Posterior cingulate gyrus (tissue), 11 donors: Measurements from ENCODE around the gene TERB2.
"Not testable (repeated sequence)": the region's sequence is repeated elsewhere in the genome, so short reads cannot be mapped to it uniquely, and the experiment has no call there.

ENCODE experiments used
- DNase-seq, 10 donors: peaks; one replicate each; pipeline versions ENCODE4 v3.0.0 to v3.0.0-alpha.2; 2020 to 2021; ENCODE audit warnings: mixed read lengths in 3 of 10
- intact Hi-C: fragments of 100-400 bp; cut with DNase I; formaldehyde crosslinking; loops from one replicate; pipeline ENCODE4 v1.15.1; 2023

Gene TERB2

GRCh38 chr15:44999105-44999504 is 42.6 kb downstream of the TERB2 start:
- intact Hi-C loops: no loop called here
- no peak for DNase-seq

DNA sequence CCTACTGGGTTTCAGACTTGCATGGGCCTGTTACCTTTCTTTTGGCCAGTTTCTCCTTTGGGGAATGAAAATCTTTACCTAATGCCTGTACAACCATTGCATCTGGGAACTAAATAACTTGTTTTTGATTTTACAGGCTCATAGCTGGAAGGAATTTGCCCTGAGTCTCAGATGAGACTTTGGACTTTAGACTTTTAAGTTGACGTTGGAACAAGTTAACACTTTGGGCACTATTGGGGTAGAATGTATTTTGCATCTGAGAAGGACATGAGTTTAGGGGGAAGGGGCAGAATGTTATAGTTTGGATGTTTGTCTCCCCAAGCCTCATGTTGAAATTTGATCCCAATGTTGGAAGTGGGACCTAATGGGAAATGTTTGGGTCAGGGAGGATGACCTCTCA is 44.7 kb downstream of the TERB2 start:
- intact Hi-C loops: not testable (repeated sequence)

DNA sequence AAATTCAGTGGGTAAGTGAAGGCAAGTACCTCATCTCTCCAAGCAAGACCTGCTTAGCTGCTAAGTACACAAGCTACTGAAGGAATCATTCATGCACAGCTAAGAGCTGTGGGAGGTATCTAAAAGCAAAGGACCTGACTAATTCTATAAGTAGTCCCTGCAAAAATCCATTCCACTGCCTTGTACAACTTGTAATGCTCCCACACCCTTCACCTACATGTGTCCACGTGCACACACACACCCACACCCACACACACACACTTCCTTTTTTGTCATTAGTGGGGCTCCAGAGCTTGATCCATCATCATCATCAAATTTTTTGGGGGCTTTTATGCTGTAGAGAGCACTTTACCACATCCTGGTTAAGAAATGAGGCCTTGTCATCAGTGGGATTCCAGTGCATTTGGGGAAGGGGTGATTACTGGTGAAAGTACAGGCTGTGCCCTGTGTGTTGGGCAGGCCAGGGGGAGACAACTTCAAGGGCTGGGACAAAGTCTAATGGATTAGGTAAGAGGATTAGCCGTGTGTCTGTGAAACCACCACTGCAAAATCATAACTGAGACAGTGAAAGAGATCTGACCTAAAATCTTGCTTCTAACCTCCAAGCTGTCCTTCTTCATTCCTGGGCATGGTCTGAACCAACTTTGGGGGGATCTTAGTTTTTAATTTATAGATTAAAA is 47.4 kb downstream of the TERB2 start:
- DNase-seq, intact Hi-C loops: not testable (repeated sequence)

More for the DNA sequence above, 44.7 kb downstream of the TERB2 start:
- not testable (repeated sequence) for DNase-seq

- DNase-seq, intact Hi-C loops: not testable (repeated sequence)
Observed at GRCh38 chr15:45004590-45005175, 48.2 kb downstream of the TERB2 start.

GRCh38 chr15:45009046-45009445 is 52.6 kb downstream of the TERB2 start:
- intact Hi-C loops: no loop called here
- DNase-seq: no peak

GRCh38 chr15:45015114-45015513 is 58.6 kb downstream of the TERB2 start:
- DNase-seq, intact Hi-C loops: not testable (repeated sequence)

GRCh38 chr15:45020222-45020900 is 63.9 kb downstream of the TERB2 start:
- intact Hi-C loops, DNase-seq: not testable (repeated sequence)

DNA sequence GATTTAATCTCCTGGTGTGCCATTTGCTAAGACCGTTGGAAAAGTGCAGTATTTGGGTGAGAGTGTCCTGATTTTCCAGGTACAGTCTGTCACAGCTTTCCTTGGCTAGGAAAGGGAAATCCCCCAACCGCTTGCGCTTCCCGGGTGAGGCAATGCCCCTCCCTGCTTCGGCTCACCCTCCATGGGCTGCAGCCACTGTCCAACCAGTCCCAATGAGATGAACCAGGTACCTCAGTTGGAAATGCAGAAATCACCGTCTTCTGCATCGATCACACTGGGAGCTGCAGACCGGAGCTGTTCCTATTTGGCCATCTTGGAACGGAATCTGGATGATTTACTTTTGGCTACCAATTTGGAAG is 64.4 kb downstream of the TERB2 start:
- intact Hi-C loops, DNase-seq: not testable (repeated sequence)

GRCh38 chr15:45021348-45021747 is 64.9 kb downstream of the TERB2 start:
- DNase-seq: no peak
- intact Hi-C loops: no loop called here

DNA sequence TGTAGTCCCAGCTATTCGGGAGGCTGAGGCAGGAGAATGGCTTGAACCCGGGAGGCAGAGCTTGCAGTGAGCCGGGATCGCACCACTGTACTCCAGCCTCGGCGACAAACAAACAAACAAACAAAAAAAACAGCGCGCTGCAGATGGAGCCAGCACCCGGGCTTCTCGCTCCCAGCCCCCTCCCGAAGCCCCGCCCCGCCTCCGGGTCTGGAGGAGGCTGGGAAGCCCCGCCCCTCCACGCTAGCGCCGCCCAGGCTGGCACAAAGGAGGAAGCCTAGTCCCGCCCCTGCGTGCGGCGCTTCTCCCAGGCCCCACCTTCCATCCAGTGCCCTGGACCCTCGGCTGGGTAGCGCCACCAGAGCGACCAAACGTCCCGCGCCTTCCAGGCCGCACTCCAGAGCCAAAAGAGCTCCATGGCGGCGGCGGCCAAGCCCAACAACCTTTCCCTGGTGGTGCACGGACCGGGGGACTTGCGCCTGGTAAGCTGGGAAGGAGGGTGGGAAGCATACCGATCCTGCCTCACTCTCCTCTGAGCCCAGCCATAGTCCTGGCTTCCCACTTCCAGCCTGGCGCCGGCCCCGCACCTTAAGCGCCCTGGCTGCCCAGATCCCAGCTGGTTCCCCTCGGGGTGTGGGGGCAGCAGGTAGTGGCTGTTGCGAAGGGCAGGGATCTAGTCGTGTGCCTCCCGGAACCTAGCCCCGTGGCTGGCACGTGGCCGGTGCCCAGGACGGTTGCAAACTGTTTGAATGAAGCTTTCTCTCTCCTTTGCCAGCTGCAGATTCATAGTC is 66.6 kb downstream of the TERB2 start, which contains the start of gene SORD:
SORD (plus strand) TSS at position 325 of the 788 bp plus-strand sequence; CDS start at position 414, 89 bp downstream.
- DNase-seq: peak; percentile 86 to 99 (median 94)
- intact Hi-C loops: no loop called here

- intact Hi-C loops: no loop called here
- no peak for DNase-seq
Observed at GRCh38 chr15:45023659-45024225, 67.3 kb downstream of the TERB2 start.

DNA sequence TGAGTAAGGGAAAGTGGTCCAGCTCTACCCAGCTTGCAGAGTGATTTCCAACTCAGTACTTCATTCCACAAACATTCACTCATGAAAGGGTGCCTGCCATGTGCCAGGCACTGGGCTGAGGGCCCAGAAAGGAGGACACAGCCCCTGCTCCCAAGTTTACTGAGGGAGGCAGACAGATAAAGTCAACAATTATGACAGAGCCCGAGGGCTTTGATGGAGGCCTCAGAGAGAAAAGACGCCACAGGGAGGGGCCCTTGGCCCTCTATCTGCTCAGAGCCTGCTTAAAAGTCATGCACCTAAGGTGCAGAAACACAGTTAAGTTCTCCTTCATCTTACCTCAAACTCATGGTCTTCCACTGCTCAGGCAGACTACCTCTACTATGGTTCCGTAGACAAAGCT is 68.2 kb downstream of the TERB2 start:
- DNase-seq: peak in 2 of 10 donors; percentile 56 to 86
- intact Hi-C loops: not testable (repeated sequence)

GRCh38 chr15:45025627-45026026 is 69.1 kb downstream of the TERB2 start:
- intact Hi-C loops, DNase-seq: not testable (repeated sequence)

GRCh38 chr15:45026651-45027190 is 70.2 kb downstream of the TERB2 start:
- intact Hi-C loops: no loop called here
- DNase-seq: no peak

DNA sequence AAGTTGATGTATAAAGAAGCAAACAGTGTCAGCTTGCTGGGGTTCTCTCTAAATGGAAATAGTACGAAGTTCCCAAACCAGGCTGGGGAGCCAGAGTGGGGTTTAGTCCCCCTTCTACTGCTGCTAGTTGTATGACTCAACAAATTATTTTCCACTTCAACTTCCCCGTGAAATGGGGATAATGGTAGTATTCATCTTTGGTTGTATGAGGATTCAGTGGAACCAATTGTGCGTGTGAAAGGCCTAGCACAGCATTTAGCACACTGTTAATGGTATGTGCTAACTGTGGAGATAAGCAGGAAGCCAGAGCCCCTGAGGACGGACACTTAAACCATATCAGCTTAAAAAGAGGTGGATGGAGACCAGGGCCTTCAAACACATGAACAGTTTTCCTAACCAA is 70.7 kb downstream of the TERB2 start:
- DNase-seq: no peak
- intact Hi-C loops: no loop called here
